HepG2 (cell line): ENCODE data around the gene FAS. TPM values are rescaled to one million over a fixed set of nuclear protein-coding genes. Genes with fewer than 3 reads are reported as not detected.

Experiments used
- ATAC-seq: fragments of 200-7000 bp; cut with Tn5 transposase; 3 replicates; pipeline ENCODE4 v1.9.1; 2020; ENCODE audit warnings: mild to moderate bottlenecking, moderate library complexity
- BruUV-seq: library from RNA; stranded (reverse); fragments of 400-500 nt; replicated peaks from 2 replicates; lab custom pipeline; 2021; lab: Mats Ljungman, UMichigan
- CTCF ChIA-PET: fragments of 300-600 bp; formaldehyde crosslinking; extraction: SDS; loops from one replicate; lab custom pipeline; 2021; ENCODE audit warnings: low total read pairs, inconsistent platforms, low intra/inter-chr PET ratio; lab: Yijun Ruan, JAX
- POLR2A ChIA-PET: fragments of 350-600 bp; sonication (Branson Sonifier 250); formaldehyde crosslinking; loops from one replicate; lab custom pipeline; 2020; ENCODE audit warnings: antibody characterized with exemption, inconsistent platforms; lab: Yijun Ruan, JAX
- DNase-seq: peaks from one replicate; pipeline ENCODE4 v3.0.0-alpha.2; 2015; ENCODE audit warnings: low spot score
- FAIRE-seq: peaks from 3 replicates; lab custom pipeline; 2011; peaks lifted over from hg19 to GRCh38; lab: Jason Lieb, UNC
- H2AFZ ChIP-seq: one replicate; pipeline ENCODE4 v1.6.1; 2011; ENCODE audit warnings: low read length, inconsistent platforms
- H3K27ac ChIP-seq: fragments of 300-600 bp; 3 replicates; pipeline ENCODE4 v1.8.0; 2011; ENCODE audit warnings: mixed run types, mild to moderate bottlenecking, mixed read lengths, low read length, inconsistent platforms; ENCODE audit not compliant: insufficient read depth; ENCODE audit errors: extremely low read length
- H3K27me3 ChIP-seq, 2 experiments: fragments of 200-600 bp in 1 of 2; 2 replicates in 1 of 2; 3 replicates in 1 of 2; pipeline versions ENCODE4 v1.6.0 to v1.8.0; 2011; ENCODE audit warnings: low read length in 2 of 2, mild to moderate bottlenecking in 2 of 2, moderate library complexity in 2 of 2, inconsistent platforms in 1 of 2; ENCODE audit not compliant: insufficient read depth in 2 of 2, control insufficient read depth in 1 of 2
- H3K36me3 ChIP-seq, 2 experiments: fragments of 200-600 bp in 1 of 2; replicated peaks in 1 of 2; 2 replicates in 1 of 2; 3 replicates in 1 of 2; pipeline versions ENCODE4 v1.5.1 to v1.8.0; 2011; ENCODE audit warnings: low read length in 2 of 2, inconsistent platforms in 1 of 2; ENCODE audit not compliant: insufficient read depth in 2 of 2, control insufficient read depth in 1 of 2
- H3K4me1 ChIP-seq: 2 replicates; pipeline ENCODE4 v1.5.1; 2012; ENCODE audit warnings: low read length, inconsistent platforms; ENCODE audit not compliant: insufficient read depth
- H3K4me2 ChIP-seq: 2 replicates; pipeline ENCODE4 v1.6.0; 2011; ENCODE audit warnings: low read depth, low read length, inconsistent platforms
- H3K4me3 ChIP-seq, 3 experiments: fragments of 200-600 bp in 1 of 3; sonication (generic), shearing (Covaris generic) in 1 of 3; replicated peaks in 1 of 3; 2 replicates each; pipeline ENCODE4 v1.5.1; 2011 to 2016; ENCODE audit warnings: low read length in 3 of 3, inconsistent platforms in 2 of 3, low read depth in 2 of 3, mild to moderate bottlenecking in 2 of 3, control low read depth in 1 of 3, mixed read lengths in 1 of 3; ENCODE audit not compliant: insufficient read depth in 1 of 3
- H3K79me2 ChIP-seq: one replicate; pipeline ENCODE4 v1.6.1; 2011; ENCODE audit warnings: low read length, inconsistent platforms; ENCODE audit not compliant: insufficient read depth
- H3K9ac ChIP-seq: 2 replicates; pipeline ENCODE4 v1.6.0; 2011; ENCODE audit warnings: mild to moderate bottlenecking, low read depth, low read length, inconsistent platforms; ENCODE audit not compliant: insufficient read depth
- H3K9me3 ChIP-seq: 2 replicates; pipeline ENCODE4 v1.5.1; 2012; ENCODE audit warnings: mild to moderate bottlenecking, low read length
- H4K20me1 ChIP-seq: 2 replicates; pipeline ENCODE4 v1.6.0; 2011; ENCODE audit warnings: inconsistent platforms, mild to moderate bottlenecking, low read length, moderate library complexity; ENCODE audit not compliant: insufficient read depth
- ADNP ChIP-seq: sonication (generic); formaldehyde crosslinking; IDR thresholded peaks from 2 replicates; pipeline ENCODE4 v1.4.0; 2020; ENCODE audit warnings: missing genetic modification reagents
- EEA1 ChIP-seq: sonication (generic); formaldehyde crosslinking; IDR thresholded peaks from 2 replicates; pipeline ENCODE4 v1.5.1; 2020; ENCODE audit warnings: mild to moderate bottlenecking, missing genetic modification reagents, borderline replicate concordance
- ESRRA ChIP-seq: sonication (generic); formaldehyde crosslinking; IDR thresholded peaks from 2 replicates; pipeline ENCODE4 v1.5.1; 2020; ENCODE audit warnings: mild to moderate bottlenecking, low read depth, missing genetic modification reagents
- JUN ChIP-seq: sonication (generic); formaldehyde crosslinking; IDR thresholded peaks from 2 replicates; pipeline ENCODE4 v1.4.0; 2020; ENCODE audit warnings: mild to moderate bottlenecking, missing genetic modification reagents
- KDM2A ChIP-seq: sonication (generic); formaldehyde crosslinking; IDR thresholded peaks from 2 replicates; pipeline ENCODE4 v1.4.0; 2020; ENCODE audit warnings: low read depth, missing genetic modification reagents, borderline replicate concordance
- TBX3 ChIP-seq: fragments of 450-650 bp; IDR thresholded peaks from 2 replicates; pipeline ENCODE4 v1.6.1; 2017; ENCODE audit warnings: antibody characterized with exemption, mild to moderate bottlenecking, inconsistent platforms, borderline replicate concordance
- TFDP2 ChIP-seq: sonication (generic); formaldehyde crosslinking; IDR thresholded peaks from 2 replicates; pipeline ENCODE4 v1.4.0; 2020; ENCODE audit warnings: missing genetic modification reagents
- TRIM22 ChIP-seq: fragments of 450-650 bp; IDR thresholded peaks from 2 replicates; pipeline ENCODE4 v1.6.1; 2017
- ZFP82 ChIP-seq: sonication (generic); formaldehyde crosslinking; IDR thresholded peaks from 2 replicates; pipeline ENCODE4 v1.5.1; 2020; ENCODE audit warnings: mild to moderate bottlenecking, missing genetic modification reagents, borderline replicate concordance
- ZNF407 ChIP-seq: sonication (generic); formaldehyde crosslinking; IDR thresholded peaks from one replicate; pipeline ENCODE4 v1.5.1; 2020; ENCODE audit warnings: mild to moderate bottlenecking, missing genetic modification reagents; ENCODE audit errors: not compliant biosample characterization
- WGBS: methylation state at CpG from one replicate; pipeline ENCODE4 v1.1.6; 2017; ENCODE audit warnings: low lambda C conversion rate; 5-methylcytosine and 5-hydroxymethylcytosine counted together
- in situ Hi-C: cut with HindIII; loops from 2 replicates; pipeline ENCODE4 v1.10.0; 2017; ENCODE audit warnings: low pct_unique_long_range_greater_than_20kb; ENCODE audit not compliant: extremely low pct_ligation_motif_present
- intact Hi-C: fragments of 100-400 bp; cut with micrococcal nuclease; formaldehyde crosslinking; loops from one replicate; pipeline ENCODE4 v1.10.0; 2022; ENCODE audit not compliant: unreplicated experiment
- polyA plus RNA-seq, 8 experiments: library from polyadenylated mRNA; depleted of rRNA in 3 of 8; stranded (reverse) in 7 of 8; unstranded in 1 of 8; fragments of >200 nt; fragmentation: Illumina TruSeq in 4 of 8; extraction: Trizol in 4 of 8; gene quantifications; 2 replicates each; pipeline versions ENCODE4 v1.2.1 to v1.2.3, GENCODE V29; 2011 to 2016; ENCODE audit warnings: low read depth in 4 of 8, missing spikeins in 1 of 8, mixed read lengths in 1 of 8; ENCODE audit not compliant: insufficient read depth in 1 of 8
- total RNA-seq, 5 experiments: library from RNA; depleted of rRNA; stranded (reverse); fragments of >200 nt; fragmentation: Illumina TruSeq; extraction: Trizol; gene quantifications; 2 replicates each; pipeline ENCODE4 v1.2.3, GENCODE V29; 2016; ENCODE audit warnings: low read depth in 1 of 5

FAS gene
- total and polyA plus RNA-seq, 2 of the 13 experiments (the other 11 are each of a cell fraction or from before 2014, with no cell fraction given), result 5.9 to 17.9 TPM

- BruUV-seq, result no TSS peak
- TF ChIP-seq ADNP (CRISPR knock-in tag) (no peak), ZNF407 (no peak), EEA1 (no peak), TRIM22 (no peak), ESRRA (CRISPR knock-in tag) (no peak), ZFP82 (CRISPR knock-in tag) (no peak), JUN (no peak), TBX3 (no peak), TFDP2 (CRISPR knock-in tag) (no peak), KDM2A (CRISPR knock-in tag) (no peak)
Observed at GRCh38 chr10:89042562-89042961, 52.0 kb downstream of the FAS start.

More at GRCh38 chr10:89042562-89042961, 52.0 kb downstream of the FAS start:
- ChIA-PET CTCF (no interaction called here), POLR2A (no interaction called here)
- H3K27me3 ChIP-seq, result no peaks in the 10 kb centered on the region
- no peaks in the 10 kb centered on the region for H3K79me2 ChIP-seq
- H3K4me1 ChIP-seq, result no peaks in the 10 kb centered on the region
- H3K4me2 ChIP-seq, result no peak overlapping the region
- no peaks in the 10 kb centered on the region for H3K36me3 ChIP-seq
- H3K4me3 ChIP-seq, result no peak overlapping the region
- FAIRE-seq (no peak), DNase-seq (no peak), ATAC-seq (no peak)
- intact Hi-C loops, result no loop called here
- H2AFZ ChIP-seq, result no peak overlapping the region
- H3K27ac ChIP-seq, result no peak overlapping the region
- no peak overlapping the region for H3K9ac ChIP-seq
- WGBS, result 36% methylated on average over 2 of the region's 2 CpGs
- no peaks in the 10 kb centered on the region for H4K20me1 ChIP-seq
- H3K9me3 ChIP-seq, result no peaks in the 10 kb centered on the region
- in situ Hi-C loops, result no loop called here
